LNCAP (cell line): ENCODE results near the gene SIDT1.

Source experiments
- CTCF ChIP-seq: fragments of 450-650 bp; IDR thresholded peaks from 2 replicates; pipeline ENCODE4 v1.5.1; 2017; ENCODE audit warnings: mild to moderate bottlenecking

The SIDT1 gene

GRCh38 chr3:113545594-113545993 is 13.2 kb downstream of the SIDT1 start:
- TF ChIP-seq CTCF = no peak

GRCh38 chr3:113546414-113546893 is 14.1 kb downstream of the SIDT1 start:
- TF ChIP-seq CTCF = no peak

GRCh38 chr3:113548501-113548900 is 16.1 kb downstream of the SIDT1 start:
- no peak for TF ChIP-seq CTCF

- TF ChIP-seq CTCF = no peak
These were observed 19.5 kb downstream of the SIDT1 start for GRCh38 chr3:113551820-113552219.

- no peak for TF ChIP-seq CTCF
These were observed 20.5 kb downstream of the SIDT1 start for GRCh38 chr3:113552851-113553250.

- no peak for TF ChIP-seq CTCF
These were observed 22.8 kb downstream of the SIDT1 start for GRCh38 chr3:113555138-113555537.

GRCh38 chr3:113556316-113556945 is 24.1 kb downstream of the SIDT1 start:
- TF ChIP-seq CTCF = no peak

- TF ChIP-seq CTCF = no peak
These were observed 24.6 kb downstream of the SIDT1 start for GRCh38 chr3:113556946-113557335.
